SHP77 (cell line): ENCODE results near the gene RTP2.

ENCODE experiments used
- DNase-seq, 2 experiments: peaks; one replicate each; lab custom pipeline; 2025; lab: John Stamatoyannopoulos, UW

Gene RTP2

GRCh38 chr3:187738331-187739093, 36.2 kb upstream of the RTP2 start:
- no peak for DNase-seq

DNA sequence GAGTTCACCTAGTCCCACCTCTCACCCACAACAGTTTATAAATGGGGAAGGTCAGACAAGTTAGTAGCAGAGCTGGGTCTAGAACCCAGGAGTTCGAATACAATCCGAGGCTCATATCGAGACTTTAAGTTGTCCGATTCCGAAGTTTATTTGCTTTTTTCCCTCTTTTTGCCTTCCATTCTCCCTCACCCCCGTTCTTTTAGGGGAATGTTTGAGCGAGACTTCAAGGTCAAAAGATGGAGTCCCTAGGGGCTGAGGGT, 35.6 kb upstream of the RTP2 start:
- DNase-seq = no peak

GRCh38 chr3:187737368-187738070, 35.2 kb upstream of the RTP2 start:
- DNase-seq = no peak

- no peak for DNase-seq
These were observed 34.6 kb upstream of the RTP2 start for GRCh38 chr3:187737006-187737367.

DNA sequence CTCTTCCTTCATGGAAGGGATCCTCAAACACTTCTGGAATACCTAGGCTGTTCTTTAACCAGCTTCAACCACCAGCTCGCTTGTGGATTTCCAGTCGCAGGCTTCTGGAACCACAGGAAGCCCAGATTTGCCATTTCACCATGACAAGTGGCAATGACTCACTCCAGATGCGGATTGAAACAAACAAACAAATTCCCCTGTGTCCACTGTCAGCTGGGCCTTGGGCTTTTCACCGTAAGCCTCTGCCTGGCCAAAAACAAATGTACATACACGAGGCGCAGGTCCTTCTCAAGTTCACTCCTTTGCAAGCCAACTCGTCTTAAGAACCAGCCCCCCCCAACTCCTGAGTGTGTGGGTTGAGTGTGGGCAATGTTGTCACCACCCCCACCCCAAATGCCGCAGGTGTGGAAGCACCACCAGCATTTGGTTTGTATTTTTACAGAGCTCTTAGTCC, 34.1 kb upstream of the RTP2 start:
- no peak for DNase-seq

GRCh38 chr3:187735837-187736236, 33.5 kb upstream of the RTP2 start:
- no peak for DNase-seq

GRCh38 chr3:187735383-187735782, 33.0 kb upstream of the RTP2 start:
- DNase-seq = no peak

DNA sequence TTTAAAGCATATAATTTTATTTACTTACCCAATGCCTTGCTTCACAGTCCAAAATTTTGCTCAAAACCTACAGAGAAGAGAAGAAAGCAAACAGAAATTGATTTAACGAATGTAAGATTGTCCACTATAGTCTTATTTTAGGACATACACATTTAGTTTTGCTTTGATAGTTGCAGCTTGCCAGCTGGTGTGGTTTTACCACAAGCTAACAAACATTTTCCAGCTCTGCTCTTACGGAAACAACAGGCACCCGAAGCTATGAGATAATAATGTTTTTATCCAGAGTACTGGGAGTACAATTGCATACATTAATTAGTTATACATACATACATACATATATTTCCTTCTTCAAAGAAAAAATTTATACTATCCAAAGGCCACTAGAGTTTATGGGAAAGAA, 32.5 kb upstream of the RTP2 start:
- DNase-seq = no peak

GRCh38 chr3:187733371-187733770, 31.0 kb upstream of the RTP2 start:
- no peak for DNase-seq

GRCh38 chr3:187729598-187729997, 27.2 kb upstream of the RTP2 start:
- DNase-seq = no peak

GRCh38 chr3:187728940-187729583, 26.7 kb upstream of the RTP2 start:
- DNase-seq = no peak

DNA sequence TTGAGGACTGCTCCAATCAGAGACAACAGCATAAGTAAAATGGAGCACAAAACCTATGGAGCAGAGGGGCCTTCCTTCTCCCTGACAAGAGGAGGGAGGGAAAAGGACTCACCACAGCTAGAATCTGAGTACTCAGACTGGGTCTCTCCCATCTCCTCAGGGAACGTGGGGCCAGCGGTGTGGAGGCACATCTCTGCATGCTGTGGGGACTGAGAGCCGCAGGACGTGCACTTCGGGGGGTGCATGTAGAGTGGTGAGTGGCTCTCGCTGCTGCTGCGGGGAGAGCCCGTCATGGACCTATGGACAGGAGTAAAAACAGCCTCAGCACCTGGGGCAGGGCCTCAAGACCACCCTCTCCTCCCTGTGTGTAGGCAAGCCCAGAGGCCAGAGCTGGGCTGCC, 25.9 kb upstream of the RTP2 start:
- no peak for DNase-seq

DNA sequence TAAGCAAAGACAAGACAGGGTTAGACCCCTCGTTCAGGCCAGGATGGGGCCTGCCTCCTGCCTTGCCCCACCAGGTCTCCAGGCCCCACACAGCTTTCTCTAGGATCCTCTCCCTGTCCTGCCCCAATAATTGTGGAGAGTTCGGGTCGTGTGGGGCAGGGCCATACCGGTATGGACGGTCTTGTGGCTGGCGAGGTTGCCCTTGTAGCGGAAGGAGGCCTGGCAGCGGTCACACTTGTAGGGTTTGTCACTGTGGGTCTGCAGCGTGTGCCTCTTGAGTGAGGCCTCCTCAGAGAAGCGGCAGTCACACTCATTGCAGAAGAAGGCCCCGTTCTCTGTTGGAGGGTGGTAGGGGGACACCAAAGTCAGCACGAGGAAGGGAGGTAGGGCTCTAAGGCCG, 24.2 kb upstream of the RTP2 start:
- no peak for DNase-seq

DNA sequence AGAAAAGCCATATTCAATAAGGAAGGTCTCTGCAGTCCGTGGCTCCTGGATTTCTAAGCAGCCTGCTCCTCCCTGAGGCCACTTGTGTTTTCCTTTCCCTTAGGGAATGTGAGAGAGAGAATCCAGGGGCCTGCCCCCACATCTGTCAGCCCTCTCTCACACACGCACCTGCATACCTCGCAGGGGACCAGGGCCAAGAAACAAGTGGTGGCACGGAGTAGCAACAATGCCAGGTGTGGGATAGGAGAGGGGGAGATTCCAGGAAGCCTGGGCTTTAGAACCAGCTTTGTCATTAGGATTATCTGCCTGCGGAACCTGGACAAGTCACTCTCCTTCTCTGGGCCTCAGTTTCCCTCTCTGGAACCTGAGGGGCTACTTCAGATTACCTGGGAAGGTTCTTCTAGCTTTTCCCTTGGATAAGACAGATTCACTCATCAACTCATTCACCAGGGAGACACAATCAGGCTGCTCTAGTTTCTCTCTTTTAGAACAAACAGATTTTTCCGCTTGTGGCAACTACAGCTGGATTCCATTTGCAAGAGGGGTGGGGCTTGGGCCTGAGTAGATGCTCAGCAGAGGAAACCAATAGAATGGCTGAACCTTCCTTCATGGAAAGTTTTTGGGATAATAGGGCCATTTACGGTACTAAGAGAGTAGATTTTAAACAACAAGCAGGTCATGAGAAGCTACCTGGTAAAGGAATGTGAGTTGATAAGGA, 23.5 kb upstream of the RTP2 start:
- DNase-seq = no peak

DNA sequence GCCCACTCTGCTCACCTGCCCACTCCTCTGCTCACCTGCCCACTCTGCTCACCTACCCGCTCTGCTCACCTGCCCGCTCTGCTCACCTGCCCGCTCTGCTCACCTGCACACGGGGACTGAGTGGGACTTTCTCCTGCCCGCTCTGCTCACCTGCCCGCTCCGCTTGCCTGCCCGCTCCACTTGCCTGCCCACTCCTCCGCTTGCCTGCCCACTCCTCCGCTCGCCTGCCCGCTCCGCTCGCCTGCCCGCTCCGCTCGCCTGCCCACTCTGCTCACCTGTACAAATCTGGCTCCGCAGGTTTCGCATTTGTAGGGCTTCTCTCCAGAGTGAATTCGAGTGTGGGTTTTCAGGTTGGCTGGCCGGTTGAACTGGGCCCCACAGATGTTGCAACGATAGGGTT, 22.9 kb upstream of the RTP2 start:
- no peak for DNase-seq

DNA sequence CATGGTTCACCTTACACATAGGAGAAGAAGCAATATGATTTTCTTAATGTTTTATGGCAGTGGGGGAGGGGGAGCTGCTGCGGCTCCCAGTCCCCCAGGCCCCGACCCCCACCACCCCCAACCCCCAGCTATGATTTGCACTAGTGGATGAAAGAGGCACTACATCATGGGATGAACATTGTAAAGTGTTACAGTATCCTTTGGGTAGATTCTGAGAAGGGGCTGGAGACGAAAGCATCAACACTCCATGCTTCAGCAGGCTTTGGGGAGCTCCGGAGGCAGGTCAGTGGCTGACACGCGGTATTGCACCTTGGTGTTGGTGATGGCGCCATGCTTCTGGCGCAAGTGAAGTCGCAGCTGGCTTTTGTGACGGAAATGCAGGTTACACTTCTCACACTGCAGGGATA, 19.9 kb upstream of the RTP2 start:
- DNase-seq = no peak

- no peak for DNase-seq
These were observed 18.7 kb upstream of the RTP2 start for GRCh38 chr3:187721055-187721454.

- DNase-seq = no peak
These were observed 17.9 kb upstream of the RTP2 start for GRCh38 chr3:187720337-187720670.

- no peak for DNase-seq
These were observed 17.4 kb upstream of the RTP2 start for GRCh38 chr3:187719628-187720336.

- no peak for DNase-seq
These were observed 16.4 kb upstream of the RTP2 start for GRCh38 chr3:187718802-187719201.

DNA sequence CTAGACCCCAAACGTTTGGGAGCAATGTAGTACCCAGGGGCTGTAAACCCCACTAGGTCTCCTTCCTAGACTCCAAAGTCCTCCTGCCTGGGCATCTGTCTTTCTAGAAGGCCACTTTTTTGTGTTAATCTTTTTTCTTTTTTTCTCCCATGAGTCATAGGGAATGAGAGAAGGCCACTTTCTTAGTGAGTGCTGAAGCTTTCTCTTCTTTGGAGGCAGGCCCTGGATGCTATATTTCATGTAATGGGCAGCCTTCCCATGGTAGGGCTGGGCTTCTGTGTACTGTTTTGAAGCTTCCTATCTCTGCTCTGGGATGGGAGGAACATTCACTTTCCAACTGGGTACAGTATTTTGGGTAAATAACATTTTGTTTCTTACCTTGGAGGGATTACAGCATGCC, 15.2 kb upstream of the RTP2 start:
- DNase-seq = no peak

DNA sequence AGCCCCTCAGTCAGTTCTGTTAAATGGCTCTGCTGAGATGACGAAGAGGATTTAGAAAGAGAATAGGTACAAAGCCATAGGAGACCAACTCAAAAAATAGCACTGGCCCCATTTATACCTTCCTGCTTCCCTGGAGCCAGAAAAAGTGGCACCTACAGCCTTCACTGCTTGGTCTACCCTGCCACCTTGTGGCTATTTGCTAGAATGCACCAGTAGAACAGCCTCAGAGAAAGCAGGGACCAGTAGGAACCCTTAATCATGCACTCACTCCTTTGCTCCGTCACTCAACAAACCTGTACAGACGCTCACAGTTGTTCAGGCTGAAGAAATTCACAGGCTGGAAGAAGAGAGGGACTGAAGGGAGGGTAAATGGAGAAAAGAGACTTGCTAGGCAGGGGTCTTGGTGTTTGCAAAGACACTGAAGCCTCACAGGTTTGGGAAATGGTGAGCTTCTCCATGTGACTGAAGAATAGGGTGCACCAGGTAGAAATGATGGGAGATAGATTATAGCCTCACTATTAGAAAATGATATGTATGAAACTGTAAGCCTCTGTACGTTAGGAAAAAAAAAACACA, 12.1 kb upstream of the RTP2 start:
- DNase-seq = peak; percentile 40 to 54
